ENCODE data around the gene FMNL2. TPM values are rescaled to one million over a fixed set of nuclear protein-coding genes. Genes with fewer than 3 reads are reported as not detected.
"Not testable (repeated sequence)": the region's sequence is repeated elsewhere in the genome, so short reads cannot be mapped to it uniquely, and the experiment has no call there.

Gene FMNL2
- total RNA-seq, 2 experiments from 2014 or later: 0.57 to 0.93 TPM

- POLR2A ChIA-PET: no interaction called here
- CTCF ChIA-PET: no interaction called here
Measured at GRCh38 chr2:152462779-152463178, 127.8 kb downstream of the FMNL2 start.

- ChIA-PET POLR2A (no interaction called here), CTCF (no interaction called here)
Measured at GRCh38 chr2:152464851-152465470, 130.0 kb downstream of the FMNL2 start.

GRCh38 chr2:152465541-152465940, 130.6 kb downstream of the FMNL2 start:
- CTCF ChIA-PET: no interaction called here
- POLR2A ChIA-PET: no interaction called here

- ChIA-PET POLR2A (no interaction called here), CTCF (no interaction called here)
Measured at GRCh38 chr2:152466041-152466440, 131.1 kb downstream of the FMNL2 start.

- ChIA-PET POLR2A (no interaction called here), CTCF (no interaction called here)
Measured at GRCh38 chr2:152466980-152467676, 132.2 kb downstream of the FMNL2 start.

DNA sequence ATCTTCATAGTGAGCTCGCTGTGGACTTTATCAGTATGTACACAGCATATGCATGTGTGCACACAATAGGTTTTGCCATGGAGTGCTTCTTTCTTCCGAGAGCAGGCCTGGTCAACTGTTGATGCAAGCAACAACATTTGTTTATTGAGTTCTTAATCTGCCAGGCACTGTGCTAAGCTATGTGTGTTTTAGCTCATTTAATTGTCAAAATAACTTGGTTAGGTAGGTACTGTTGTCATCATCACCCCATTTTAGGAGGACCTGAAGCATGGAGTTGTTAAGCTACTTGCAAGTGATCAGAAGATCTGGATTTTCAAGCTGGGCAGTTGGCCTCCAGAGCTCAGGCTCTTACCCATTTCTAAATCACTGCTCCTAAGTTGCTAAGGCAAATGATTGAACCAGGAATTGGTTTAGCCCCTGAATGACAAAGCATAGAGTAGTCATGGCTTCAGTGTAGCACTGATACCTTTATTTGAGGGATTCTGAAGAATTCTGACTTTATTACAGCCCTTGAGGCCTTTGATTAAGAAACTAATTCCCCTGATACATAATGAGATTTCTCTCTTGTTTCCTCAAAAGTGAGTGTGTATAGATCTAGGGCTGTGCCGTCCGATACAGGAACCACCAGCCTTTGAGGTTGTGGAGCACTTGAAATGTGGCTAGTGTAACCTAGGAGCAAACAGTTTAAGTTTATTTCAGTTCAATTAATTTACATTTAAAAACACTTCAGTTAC, 132.9 kb downstream of the FMNL2 start:
- ChIA-PET CTCF (no interaction called here), POLR2A (no interaction called here)

DNA sequence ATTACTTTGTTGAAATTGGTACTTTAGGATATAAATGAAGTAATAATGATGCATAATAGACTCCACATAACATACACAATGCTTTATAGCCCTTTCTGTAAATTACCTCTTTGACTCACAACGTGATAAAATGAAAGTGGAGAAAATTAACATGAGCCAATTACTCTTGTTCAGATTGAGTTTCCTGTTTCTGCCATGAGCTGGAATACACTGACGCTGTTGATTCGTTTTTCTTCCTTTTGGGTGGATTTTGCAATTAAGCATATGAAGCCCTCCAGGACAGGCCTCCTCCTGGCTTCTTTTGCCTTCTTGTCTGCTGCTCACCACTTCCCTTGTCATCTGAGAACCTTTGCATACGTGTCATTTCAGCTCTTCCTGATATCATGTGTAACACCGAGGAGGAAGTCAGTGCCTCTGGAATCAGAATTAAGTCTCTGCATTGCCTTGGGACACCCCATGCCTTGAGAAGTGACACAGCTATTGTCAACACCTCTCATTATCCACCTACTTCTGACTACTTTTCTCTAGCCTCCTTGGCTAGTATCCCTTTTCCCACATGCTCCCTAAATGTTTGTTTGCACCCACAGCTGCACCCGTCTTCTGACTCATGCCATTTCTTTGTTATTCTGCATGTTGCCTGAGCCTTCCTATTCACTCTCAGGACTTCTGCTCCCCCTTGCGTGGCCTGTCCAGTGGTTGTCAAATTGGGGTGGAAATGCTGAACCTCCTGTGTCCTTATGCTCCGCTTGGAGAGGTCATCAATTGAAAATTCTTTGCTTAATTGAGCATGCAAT, 134.1 kb downstream of the FMNL2 start:
- CTCF ChIA-PET: no interaction called here
- POLR2A ChIA-PET: no interaction called here

- ChIA-PET CTCF (interaction anchor here (1.9 kb wide), 1 partner anchor 164 kb away, joined by 4 read pairs; no protein-coding TSS in a partner anchor), POLR2A (no interaction called here)
Measured at GRCh38 chr2:152470861-152471854, 136.2 kb downstream of the FMNL2 start.

- CTCF ChIA-PET: interaction anchor here (1.9 kb wide), 1 partner anchor 163 kb away, joined by 4 read pairs; no protein-coding TSS in a partner anchor
- POLR2A ChIA-PET: no interaction called here
Measured at GRCh38 chr2:152472481-152472887, 137.5 kb downstream of the FMNL2 start.

- ChIA-PET CTCF (no interaction called here), POLR2A (no interaction called here)
Measured at GRCh38 chr2:152473151-152473857, 138.3 kb downstream of the FMNL2 start.

DNA sequence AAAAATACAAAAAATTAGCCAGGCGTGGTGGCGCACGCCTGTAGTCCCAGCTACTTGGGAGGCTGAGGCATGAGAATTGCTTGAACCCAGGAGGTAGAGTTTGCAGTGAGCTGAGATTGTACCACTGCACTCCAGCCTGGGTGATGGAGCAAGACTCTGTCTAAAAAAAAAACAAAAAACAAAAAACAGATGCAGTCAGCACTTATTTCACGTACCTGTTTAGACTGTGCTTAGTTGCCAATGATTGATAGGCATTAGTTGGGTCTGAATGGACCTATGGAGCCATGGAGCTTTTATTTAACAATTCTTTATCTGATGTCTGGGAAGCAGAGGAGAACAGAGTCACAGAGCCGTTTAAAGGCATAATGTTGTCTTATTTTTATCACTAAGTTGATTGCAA, 139.5 kb downstream of the FMNL2 start:
- CTCF ChIA-PET: interaction anchor here (0.7 kb wide), 1 partner anchor 449 kb away, joined by 3 read pairs; no protein-coding TSS in a partner anchor
- POLR2A ChIA-PET: not testable (repeated sequence)

DNA sequence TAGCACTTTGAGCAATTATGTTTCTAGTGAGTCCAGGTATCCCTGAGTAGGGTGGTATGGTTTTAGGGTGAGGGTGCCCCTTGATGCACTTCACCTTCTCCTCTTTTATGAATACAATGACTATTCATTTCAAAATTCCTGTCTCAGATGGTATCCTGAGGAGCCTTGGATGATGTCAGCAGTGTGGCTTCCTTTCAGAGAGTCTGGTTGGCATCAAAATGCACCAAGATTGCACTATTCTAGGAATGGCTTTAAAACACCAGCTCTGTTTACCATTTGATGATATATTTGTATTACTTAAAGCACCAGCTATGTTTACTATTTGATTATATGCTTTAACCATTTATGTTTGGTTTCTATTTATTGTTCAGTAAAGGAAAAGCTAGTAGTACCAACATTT, 141.0 kb downstream of the FMNL2 start:
- POLR2A ChIA-PET: no interaction called here
- CTCF ChIA-PET: no interaction called here

GRCh38 chr2:152477347-152478092, 142.5 kb downstream of the FMNL2 start:
- POLR2A ChIA-PET: no interaction called here
- CTCF ChIA-PET: no interaction called here

DNA sequence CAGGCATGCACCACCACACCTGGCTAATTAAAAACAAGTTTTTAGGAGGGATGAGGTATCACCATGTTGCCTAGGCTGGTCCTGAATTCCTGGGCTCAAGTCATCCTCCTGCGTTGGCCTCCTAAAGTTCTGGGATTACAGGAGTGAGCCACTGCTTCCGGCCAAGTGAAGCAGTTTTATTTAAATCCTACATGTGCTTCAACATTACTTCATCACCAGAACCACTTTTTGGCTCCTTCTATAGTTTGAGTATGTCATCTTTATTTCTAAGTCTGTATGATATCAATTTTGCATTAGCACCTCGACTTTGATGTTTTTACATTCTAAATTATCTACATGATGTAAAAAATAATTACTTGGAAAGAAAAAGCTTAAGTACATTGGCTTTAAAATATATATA, 144.3 kb downstream of the FMNL2 start:
- POLR2A ChIA-PET: no interaction called here
- CTCF ChIA-PET: no interaction called here

DNA sequence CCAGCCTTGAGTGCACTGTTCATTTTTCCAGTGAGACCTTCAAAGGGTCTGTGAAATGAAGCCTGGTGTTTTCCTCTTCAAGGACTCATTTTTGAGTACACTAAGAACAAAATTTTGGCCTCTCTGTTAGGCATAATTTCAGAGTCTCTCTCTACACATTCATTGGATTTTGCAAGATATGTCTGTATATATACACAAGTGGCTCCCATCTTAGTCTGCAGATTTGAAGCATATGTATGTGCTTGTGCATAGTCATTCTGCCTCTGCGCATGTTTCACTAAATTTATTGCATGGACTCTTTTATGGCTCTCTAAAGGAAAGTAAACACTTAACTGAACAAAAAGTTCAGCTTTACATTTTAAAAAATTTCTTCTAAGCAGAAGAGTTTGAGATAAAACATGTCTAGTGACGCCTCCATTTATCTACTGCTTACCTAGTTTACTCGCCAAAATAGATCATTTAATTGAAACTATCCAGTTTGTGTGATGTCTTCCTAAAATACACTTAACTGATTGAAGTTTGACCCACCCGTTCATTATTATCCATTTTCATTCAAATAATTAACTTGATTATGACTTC, 145.9 kb downstream of the FMNL2 start:
- POLR2A ChIA-PET: no interaction called here

GRCh38 chr2:152481881-152482583, 147.1 kb downstream of the FMNL2 start:
- ChIA-PET CTCF (no interaction called here), POLR2A (no interaction called here)

More for the DNA sequence above, 145.9 kb downstream of the FMNL2 start:
- CTCF ChIA-PET: no interaction called here
